ENCODE data around the gene OR51L1. TPM values are rescaled to one million over a fixed set of nuclear protein-coding genes. Genes with fewer than 3 reads are reported as not detected.

Gene OR51L1
- total RNA-seq, 1 donor from 2014 or later = not detected

GRCh38 chr11:4991060-4991459 is 3.6 kb upstream of the OR51L1 start:
- no peak for DNase-seq (ENCODE audit: low spot score)

GRCh38 chr11:5004424-5005274 is 10.0 kb downstream of the OR51L1 start:
- peaks cover 12% of the 10 kb centered on the region for H3K4me1 Mint-ChIP-seq (ENCODE audit: unreplicated experiment)
- no peak overlapping the region for H3K27ac Mint-ChIP-seq (ENCODE audit: unreplicated experiment)
- H3K4me3 Mint-ChIP-seq (ENCODE audit: unreplicated experiment) = no peak overlapping the region
- TF ChIP-seq CTCF (IDR thresholded peaks at IDR 0.05; ENCODE audit: unreplicated experiment) = peak; percentile 60
- H3K27me3 Mint-ChIP-seq (ENCODE audit: unreplicated experiment) = no peaks in the 10 kb centered on the region
- H3K9me3 Mint-ChIP-seq (ENCODE audit: unreplicated experiment) = no peaks in the 10 kb centered on the region
- DNase-seq (ENCODE audit: low spot score) = peak; percentile 66
- H3K36me3 Mint-ChIP-seq (ENCODE audit: low read depth, unreplicated experiment) = no peaks in the 10 kb centered on the region

More at GRCh38 chr11:4991060-4991459, 3.6 kb upstream of the OR51L1 start:
- Mint-ChIP-seq H3K27ac (ENCODE audit: unreplicated experiment) (no peak overlapping the region), H3K9me3 (ENCODE audit: unreplicated experiment) (no peaks in the 10 kb centered on the region), H3K4me1 (ENCODE audit: unreplicated experiment) (no peaks in the 10 kb centered on the region), H3K27me3 (ENCODE audit: unreplicated experiment) (no peaks in the 10 kb centered on the region), H3K4me3 (ENCODE audit: unreplicated experiment) (no peak overlapping the region), H3K36me3 (ENCODE audit: low read depth, unreplicated experiment) (no peaks in the 10 kb centered on the region)
- no peak for TF ChIP-seq CTCF (IDR thresholded peaks at IDR 0.05; ENCODE audit: unreplicated experiment)

- Mint-ChIP-seq H3K27me3 (ENCODE audit: unreplicated experiment) (no peaks in the 10 kb centered on the region), H3K4me3 (ENCODE audit: unreplicated experiment) (no peak overlapping the region), H3K9me3 (ENCODE audit: unreplicated experiment) (no peaks in the 10 kb centered on the region), H3K4me1 (ENCODE audit: unreplicated experiment) (peaks cover 12% of the 10 kb centered on the region), H3K27ac (ENCODE audit: unreplicated experiment) (no peak overlapping the region), H3K36me3 (ENCODE audit: low read depth, unreplicated experiment) (no peaks in the 10 kb centered on the region)
- DNase-seq (ENCODE audit: low spot score) = no peak
- no peak for TF ChIP-seq CTCF (IDR thresholded peaks at IDR 0.05; ENCODE audit: unreplicated experiment)
These were observed 12.9 kb downstream of the OR51L1 start for GRCh38 chr11:5007561-5007960.

GRCh38 chr11:5011254-5011653 is 16.6 kb downstream of the OR51L1 start:
- Mint-ChIP-seq H3K27ac (ENCODE audit: unreplicated experiment) (no peak overlapping the region), H3K27me3 (ENCODE audit: unreplicated experiment) (no peaks in the 10 kb centered on the region), H3K4me3 (ENCODE audit: unreplicated experiment) (no peak overlapping the region)

More at GRCh38 chr11:5011254-5011653, 16.6 kb downstream of the OR51L1 start:
- Mint-ChIP-seq H3K9me3 (ENCODE audit: unreplicated experiment) (no peaks in the 10 kb centered on the region), H3K4me1 (ENCODE audit: unreplicated experiment) (no peaks in the 10 kb centered on the region), H3K36me3 (ENCODE audit: low read depth, unreplicated experiment) (no peaks in the 10 kb centered on the region)
- DNase-seq (ENCODE audit: low spot score) = no peak
- no peak for TF ChIP-seq CTCF (IDR thresholded peaks at IDR 0.05; ENCODE audit: unreplicated experiment)
